Testis (tissue), 2 donors: Measurements from ENCODE around the gene SCLY.

Source experiments
- CTCF ChIP-seq, 3 experiments: fragments of 450-650 bp in 2 of 3; fragments of 200-600 bp in 1 of 3; sonication (generic) in 1 of 3; IDR thresholded peaks; one replicate each; pipeline ENCODE4 v1.5.1; 2016 to 2019; ENCODE audit warnings: antibody characterized with exemption in 3 of 3, mild to moderate bottlenecking in 2 of 3, moderate library complexity in 1 of 3
- POLR2A ChIP-seq: fragments of 450-650 bp; IDR thresholded peaks from one replicate; pipeline ENCODE4 v1.6.1; 2017; ENCODE audit warnings: antibody characterized with exemption, mild to moderate bottlenecking, moderate library complexity

GRCh38 chr2:238045575-238045974 lies 15.2 kb upstream of the SCLY start:
- TF ChIP-seq POLR2A (no peak), CTCF (IDR thresholded peaks at IDR 0.05) (no peak)
